Liver (tissue), 3 donors: Measurements from ENCODE around the gene SLC35F4.

Source experiments
- CTCF ChIP-seq: fragments of 150-350 bp; IDR thresholded peaks from 2 replicates; pipeline ENCODE4 v1.5.1; 2017; ENCODE audit warnings: improper control_type of control experiment, low read depth, low read length; ENCODE audit not compliant: missing input control
- GABPA ChIP-seq, 2 donors: IDR thresholded peaks in 1 of 2; conservative IDR thresholded peaks in 1 of 2; 2 replicates each; pipeline ENCODE4 v1.6.1; 2016; ENCODE audit warnings: antibody characterized with exemption in 2 of 2, mild to moderate bottlenecking in 1 of 2, moderate library complexity in 1 of 2
- TAF1 ChIP-seq: conservative IDR thresholded peaks from 2 replicates; pipeline ENCODE4 v1.6.1; 2016; ENCODE audit warnings: antibody characterized with exemption, mild to moderate bottlenecking
- YY1 ChIP-seq: IDR thresholded peaks from 2 replicates; pipeline ENCODE4 v1.6.1; 2016; ENCODE audit warnings: antibody characterized with exemption, mild to moderate bottlenecking
- donor health status: healthy.
- donor health status: healthy.

- TF ChIP-seq CTCF: no peak
- no peak for TF ChIP-seq GABPA (IDR thresholded peaks at IDR 0.05 in 1 of 2, conservative IDR thresholded peaks at IDR 0.05 in 1 of 2)
- no peak for TF ChIP-seq TAF1
- TF ChIP-seq YY1: no peak
Measured at GRCh38 chr14:57846596-57846995, 19.3 kb downstream of the SLC35F4 start.
